Peyer's patch (tissue), 4 donors: ENCODE results near the gene POU6F2. TPM values are rescaled to one million over a fixed set of nuclear protein-coding genes. Genes with fewer than 3 reads are reported as not detected.

Experiments used
- DNase-seq, 3 donors: peaks; one replicate each; pipeline ENCODE4 v3.0.0-alpha.2; 2017 to 2019
- H3K27ac ChIP-seq, 4 donors: fragments of 200-600 bp; sonication (generic); one replicate each; pipeline ENCODE4 v1.5.1; 2016 to 2019
- H3K27me3 ChIP-seq, 2 donors: fragments of 200-600 bp; sonication (generic); one replicate each; pipeline ENCODE4 v1.5.1; 2019
- H3K36me3 ChIP-seq, 3 donors: fragments of 200-600 bp; sonication (generic); one replicate each; pipeline ENCODE4 v1.5.1; 2016 to 2019
- H3K4me1 ChIP-seq, 4 donors: fragments of 200-600 bp; sonication (generic); one replicate each; pipeline ENCODE4 v1.5.1; 2016 to 2019
- H3K4me3 ChIP-seq, 4 donors: fragments of 200-600 bp; sonication (generic); 1 replicate in 3 of 4; 2 replicates in 1 of 4; pipeline ENCODE4 v1.5.1; 2016 to 2019; ENCODE audit warnings: mild to moderate bottlenecking in 1 of 4
- H3K9me3 ChIP-seq, 4 donors: fragments of 200-600 bp; sonication (generic); one replicate each; pipeline ENCODE4 v1.5.1; 2016 to 2019; ENCODE audit warnings: mild to moderate bottlenecking in 1 of 4
- POLR2A ChIP-seq, 2 donors: fragments of 450-650 bp; IDR thresholded peaks; one replicate each; pipeline ENCODE4 v1.5.1; 2017; ENCODE audit warnings: antibody characterized with exemption in 2 of 2, mild to moderate bottlenecking in 2 of 2, moderate library complexity in 2 of 2
- total RNA-seq, 4 donors: library from RNA; depleted of rRNA; stranded (reverse); fragments of >200 nt; gene quantifications; one replicate each; pipeline ENCODE4 v1.1.0, GENCODE V29; 2016
- TF ChIP-seq, protein P1 (sequence below), 6 experiments: fragments of 450-650 bp in 4 of 6; fragments of 200-600 bp in 2 of 6; sonication (generic) in 1 of 6; IDR thresholded peaks; one replicate each; pipeline ENCODE4 v1.5.1; 2017 to 2019; ENCODE audit warnings: antibody characterized with exemption in 6 of 6, mild to moderate bottlenecking in 3 of 6, moderate library complexity in 1 of 6

The POU6F2 gene
- total RNA-seq, 4 donors from 2014 or later: 0.80 to 1.3 (median 1.2) TPM; not detected in 1

DNA sequence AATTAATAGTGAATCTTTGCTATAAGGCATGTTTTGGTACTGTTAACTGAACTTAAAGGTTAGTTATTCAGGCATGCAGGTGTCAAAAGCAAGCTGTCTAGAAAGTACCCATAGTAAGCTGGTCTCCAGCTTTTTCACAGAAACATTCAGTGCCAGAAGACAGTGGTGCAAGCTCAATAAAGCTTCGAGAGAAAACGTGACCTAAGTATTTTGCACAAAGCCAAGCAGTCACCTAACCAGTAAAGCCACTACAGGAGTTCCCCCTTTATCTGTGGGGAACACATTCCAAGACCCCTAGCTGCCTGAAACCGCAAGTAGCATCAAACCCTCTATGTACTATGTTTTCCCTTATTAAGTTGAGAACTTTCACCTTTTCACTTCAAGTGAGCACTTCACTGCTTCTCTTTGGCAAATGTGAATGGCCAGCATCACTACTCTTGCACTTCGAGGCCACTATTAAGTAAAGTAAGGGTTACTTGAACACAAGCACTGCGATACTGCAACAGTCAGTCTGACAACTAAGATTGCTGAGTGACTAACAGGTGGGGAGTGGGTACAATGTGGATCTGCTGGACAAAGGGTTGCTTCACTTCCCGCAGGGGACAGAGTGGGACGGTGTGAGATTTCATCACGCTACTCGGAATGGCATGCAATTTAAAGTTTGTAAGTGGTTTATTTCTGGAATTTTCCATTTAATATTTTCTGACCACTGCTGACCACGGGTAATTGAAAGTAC lies 334.7 kb downstream of the POU6F2 start:
- no peaks in the 10 kb centered on the region for H3K27me3 ChIP-seq
- H3K4me1 ChIP-seq: no peaks in the 10 kb centered on the region
- H3K36me3 ChIP-seq: no peaks in the 10 kb centered on the region
- TF ChIP-seq POLR2A (IDR thresholded peaks at IDR 0.05): no peak
- TF ChIP-seq, protein P1, sequence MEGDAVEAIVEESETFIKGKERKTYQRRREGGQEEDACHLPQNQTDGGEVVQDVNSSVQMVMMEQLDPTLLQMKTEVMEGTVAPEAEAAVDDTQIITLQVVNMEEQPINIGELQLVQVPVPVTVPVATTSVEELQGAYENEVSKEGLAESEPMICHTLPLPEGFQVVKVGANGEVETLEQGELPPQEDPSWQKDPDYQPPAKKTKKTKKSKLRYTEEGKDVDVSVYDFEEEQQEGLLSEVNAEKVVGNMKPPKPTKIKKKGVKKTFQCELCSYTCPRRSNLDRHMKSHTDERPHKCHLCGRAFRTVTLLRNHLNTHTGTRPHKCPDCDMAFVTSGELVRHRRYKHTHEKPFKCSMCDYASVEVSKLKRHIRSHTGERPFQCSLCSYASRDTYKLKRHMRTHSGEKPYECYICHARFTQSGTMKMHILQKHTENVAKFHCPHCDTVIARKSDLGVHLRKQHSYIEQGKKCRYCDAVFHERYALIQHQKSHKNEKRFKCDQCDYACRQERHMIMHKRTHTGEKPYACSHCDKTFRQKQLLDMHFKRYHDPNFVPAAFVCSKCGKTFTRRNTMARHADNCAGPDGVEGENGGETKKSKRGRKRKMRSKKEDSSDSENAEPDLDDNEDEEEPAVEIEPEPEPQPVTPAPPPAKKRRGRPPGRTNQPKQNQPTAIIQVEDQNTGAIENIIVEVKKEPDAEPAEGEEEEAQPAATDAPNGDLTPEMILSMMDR (IDR thresholded peaks at IDR 0.05): no peak
- H3K27ac ChIP-seq: no peak overlapping the region
- no peaks in the 10 kb centered on the region for H3K9me3 ChIP-seq
- H3K4me3 ChIP-seq: no peak overlapping the region
- DNase-seq: no peak

DNA sequence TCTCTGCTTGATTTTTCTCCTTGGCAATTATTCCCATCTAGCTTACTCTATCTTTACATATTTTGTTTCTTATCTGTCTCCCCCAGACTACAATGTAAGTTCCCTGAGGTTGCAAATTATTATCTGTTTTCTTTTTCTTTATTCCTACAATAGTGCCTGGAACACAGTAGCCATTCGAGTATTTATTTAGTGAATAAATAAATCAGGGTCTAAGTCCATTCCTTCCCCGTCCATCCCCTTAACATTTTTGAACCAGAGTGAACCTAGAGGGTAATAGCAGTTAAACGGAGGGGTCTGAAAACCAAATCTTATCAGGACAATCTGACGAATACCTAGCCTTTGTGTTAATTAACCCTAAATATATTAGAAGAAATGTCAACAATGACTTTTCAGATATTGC lies 335.7 kb downstream of the POU6F2 start:
- TF ChIP-seq, protein P1 (IDR thresholded peaks at IDR 0.05): no peak
- no peak for TF ChIP-seq POLR2A (IDR thresholded peaks at IDR 0.05)
- no peak overlapping the region for H3K4me3 ChIP-seq

GRCh38 chr7:39313974-39314373 lies 336.3 kb downstream of the POU6F2 start:
- Histone ChIP-seq H3K4me1 (no peaks in the 10 kb centered on the region), H3K4me3 (no peak overlapping the region), H3K27ac (no peak overlapping the region), H3K9me3 (no peaks in the 10 kb centered on the region), H3K36me3 (no peaks in the 10 kb centered on the region), H3K27me3 (no peaks in the 10 kb centered on the region)
- no peak for DNase-seq
- TF ChIP-seq POLR2A (IDR thresholded peaks at IDR 0.05): no peak

More for the DNA sequence above, 335.7 kb downstream of the POU6F2 start:
- Histone ChIP-seq H3K9me3 (no peaks in the 10 kb centered on the region), H3K27ac (no peak overlapping the region), H3K36me3 (no peaks in the 10 kb centered on the region), H3K27me3 (no peaks in the 10 kb centered on the region), H3K4me1 (no peaks in the 10 kb centered on the region)
- DNase-seq: no peak

DNA sequence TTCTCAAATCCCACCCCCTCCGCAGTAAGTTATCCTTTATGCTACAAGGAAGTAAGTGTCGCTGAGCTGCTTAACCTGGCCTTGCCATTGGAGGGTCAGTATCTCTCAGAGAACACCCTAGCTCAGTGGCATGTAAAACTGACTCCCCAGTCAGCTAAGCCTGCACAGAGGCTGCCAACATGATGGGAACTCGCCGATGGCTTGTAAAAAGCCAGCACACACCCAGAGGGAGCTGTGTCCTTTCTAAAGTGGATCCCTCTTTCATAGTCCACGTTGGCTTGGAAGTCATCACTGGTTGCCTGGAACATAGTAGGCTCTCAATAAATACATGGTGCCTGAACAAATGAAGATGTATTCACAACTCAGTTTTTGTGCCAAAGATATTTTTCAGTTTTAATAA lies 339.4 kb downstream of the POU6F2 start:
- Histone ChIP-seq H3K27me3 (no peaks in the 10 kb centered on the region), H3K4me1 (no peaks in the 10 kb centered on the region), H3K27ac (no peak overlapping the region), H3K4me3 (no peak overlapping the region), H3K9me3 (no peaks in the 10 kb centered on the region), H3K36me3 (no peaks in the 10 kb centered on the region)
- no peak for DNase-seq
- TF ChIP-seq, protein P1 (IDR thresholded peaks at IDR 0.05): no peak
- no peak for TF ChIP-seq POLR2A (IDR thresholded peaks at IDR 0.05)

- Histone ChIP-seq H3K4me3 (no peak overlapping the region), H3K36me3 (no peaks in the 10 kb centered on the region), H3K4me1 (no peaks in the 10 kb centered on the region), H3K27me3 (no peaks in the 10 kb centered on the region), H3K9me3 (no peaks in the 10 kb centered on the region), H3K27ac (no peak overlapping the region)
- DNase-seq: no peak
- TF ChIP-seq, protein P1 (IDR thresholded peaks at IDR 0.05): no peak
- TF ChIP-seq POLR2A (IDR thresholded peaks at IDR 0.05): no peak
Measured at GRCh38 chr7:39317896-39318295, 340.2 kb downstream of the POU6F2 start.

DNA sequence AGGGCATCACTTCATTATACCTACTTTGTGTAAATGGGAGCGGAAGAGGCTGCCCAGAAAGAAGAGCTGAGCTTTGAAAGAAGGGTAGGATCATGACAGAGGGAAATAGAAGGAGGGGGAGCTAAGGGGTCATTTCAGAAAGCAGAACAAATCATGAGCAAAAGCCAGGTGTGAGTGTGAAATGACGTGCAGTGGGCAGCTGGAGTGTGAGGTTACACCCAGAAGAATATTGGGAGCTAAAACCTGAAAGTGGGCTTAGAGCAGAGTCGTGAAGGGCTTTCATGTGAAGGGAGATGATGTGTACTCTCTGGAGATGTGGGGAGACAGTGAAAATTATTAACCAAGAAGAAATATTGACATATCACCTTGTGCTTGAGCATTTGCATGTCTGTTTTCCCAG lies 343.5 kb downstream of the POU6F2 start:
- Histone ChIP-seq H3K36me3 (no peaks in the 10 kb centered on the region), H3K4me3 (no peak overlapping the region)
- no peak for TF ChIP-seq POLR2A (IDR thresholded peaks at IDR 0.05)
- TF ChIP-seq, protein P1 (IDR thresholded peaks at IDR 0.05): no peak

More for the DNA sequence above, 343.5 kb downstream of the POU6F2 start:
- DNase-seq: no peak
- no peaks in the 10 kb centered on the region for H3K27me3 ChIP-seq
- H3K4me1 ChIP-seq: no peaks in the 10 kb centered on the region
- no peak overlapping the region for H3K27ac ChIP-seq
- H3K9me3 ChIP-seq: no peaks in the 10 kb centered on the region
